NCI-H1092 (cell line): ENCODE data around the gene CLCN1.
"Not testable (repeated sequence)": the region's sequence is repeated elsewhere in the genome, so short reads cannot be mapped to it uniquely, and the experiment has no call there.

ENCODE experiments used
- DNase-seq: peaks from one replicate; lab custom pipeline; 2025; lab: John Stamatoyannopoulos, UW

Gene CLCN1

DNA sequence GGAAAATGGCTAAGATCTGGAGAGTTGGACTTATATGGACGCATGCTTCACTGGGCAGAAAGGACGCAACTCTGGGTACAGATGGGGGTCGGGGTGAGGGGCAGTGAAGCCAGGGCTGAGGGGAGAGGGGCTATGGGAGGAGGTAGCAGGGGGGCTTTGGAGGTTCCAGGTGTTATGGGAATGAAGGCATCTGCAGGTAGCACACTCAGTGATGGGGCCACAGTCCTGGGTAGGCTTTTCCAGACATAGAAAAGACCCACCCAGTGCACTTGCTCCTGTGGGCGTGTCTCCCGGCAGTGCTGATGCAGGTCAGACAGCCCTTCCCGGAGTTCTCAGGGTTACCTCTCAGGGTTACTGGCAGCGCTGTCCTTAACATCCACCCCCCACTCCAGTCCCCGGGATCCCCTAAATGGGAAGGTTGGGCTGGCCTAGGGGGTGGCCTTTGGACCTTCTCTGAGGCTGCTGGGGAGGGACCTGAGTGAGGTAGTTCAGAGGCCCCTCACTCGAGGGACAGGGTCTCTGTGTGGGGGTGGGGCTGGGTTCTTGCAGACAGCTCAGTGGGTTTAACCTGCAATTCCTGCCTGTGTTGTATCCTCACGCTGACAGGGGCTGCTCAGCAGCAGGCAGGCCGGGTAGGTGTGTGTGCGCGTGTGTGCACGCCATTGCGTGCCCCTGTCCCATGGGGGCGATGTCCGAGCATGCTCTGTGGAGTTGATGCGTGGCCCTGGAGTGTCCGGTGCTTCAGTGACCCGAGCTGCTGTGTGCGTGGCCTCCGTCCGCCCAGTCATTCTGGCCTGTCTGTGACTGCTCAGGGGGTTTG lies 71.5 kb downstream of the CLCN1 start:
- no peak for DNase-seq

- no peak for DNase-seq
Measured at GRCh38 chr7:143388051-143388450, 72.1 kb downstream of the CLCN1 start.

DNA sequence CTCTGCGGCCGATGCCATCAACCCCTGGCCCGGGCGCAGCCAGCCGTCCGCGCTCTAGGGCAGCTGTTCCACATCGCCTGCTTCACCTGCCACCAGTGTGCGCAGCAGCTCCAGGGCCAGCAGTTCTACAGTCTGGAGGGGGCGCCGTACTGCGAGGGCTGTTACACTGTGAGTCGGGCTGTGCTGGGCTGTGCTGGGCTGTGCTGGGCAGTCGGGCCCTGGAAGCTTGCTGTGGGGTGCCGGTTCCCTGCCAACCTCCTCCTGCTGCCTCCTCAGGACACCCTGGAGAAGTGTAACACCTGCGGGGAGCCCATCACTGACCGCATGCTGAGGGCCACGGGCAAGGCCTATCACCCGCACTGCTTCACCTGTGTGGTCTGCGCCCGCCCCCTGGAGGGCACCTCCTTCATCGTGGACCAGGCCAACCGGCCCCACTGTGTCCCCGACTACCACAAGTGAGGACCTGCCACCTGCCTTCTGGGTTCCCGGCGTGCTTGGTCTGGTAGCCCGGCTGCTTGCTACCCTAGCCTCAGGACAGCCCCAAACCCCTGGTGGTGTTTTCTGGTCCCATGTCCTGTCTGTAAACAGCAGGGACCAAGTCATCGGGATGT lies 72.7 kb downstream of the CLCN1 start:
- DNase-seq: no peak

DNA sequence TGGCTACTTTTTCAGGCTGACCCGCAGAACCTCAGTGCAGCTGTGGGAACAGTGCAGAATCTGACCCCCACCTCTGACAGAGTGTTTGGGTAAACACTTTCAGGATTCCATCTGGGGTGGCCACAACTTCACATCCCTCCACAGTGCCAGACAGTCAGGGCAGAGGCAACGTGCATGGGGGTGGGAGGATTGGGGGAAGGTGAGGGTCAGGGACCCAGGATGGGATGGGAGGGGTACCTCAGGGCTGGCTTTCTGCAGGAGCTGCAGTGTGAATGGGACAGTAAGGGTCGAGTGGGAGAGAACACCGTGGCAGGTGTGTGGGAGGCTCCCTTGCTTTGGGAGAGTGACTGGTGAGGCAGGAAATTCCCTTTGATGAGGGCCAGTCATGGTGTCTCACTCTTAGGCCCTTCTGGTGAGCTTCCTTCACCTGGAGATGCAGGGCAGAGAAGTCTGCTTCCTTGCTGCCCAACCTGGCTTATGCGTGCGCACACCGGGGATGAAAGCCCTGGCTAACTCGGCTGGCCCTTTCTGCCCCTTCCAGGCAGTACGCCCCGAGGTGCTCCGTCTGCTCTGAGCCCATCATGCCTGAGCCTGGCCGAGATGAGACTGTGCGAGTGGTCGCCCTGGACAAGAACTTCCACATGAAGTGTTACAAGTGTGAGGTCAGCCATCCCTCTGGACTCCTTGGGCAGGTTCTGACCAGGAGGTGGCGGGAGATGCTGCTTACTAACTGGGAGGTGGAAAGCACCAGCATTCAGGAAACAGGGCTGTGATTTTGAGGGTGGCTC lies 73.6 kb downstream of the CLCN1 start:
- no peak for DNase-seq

DNA sequence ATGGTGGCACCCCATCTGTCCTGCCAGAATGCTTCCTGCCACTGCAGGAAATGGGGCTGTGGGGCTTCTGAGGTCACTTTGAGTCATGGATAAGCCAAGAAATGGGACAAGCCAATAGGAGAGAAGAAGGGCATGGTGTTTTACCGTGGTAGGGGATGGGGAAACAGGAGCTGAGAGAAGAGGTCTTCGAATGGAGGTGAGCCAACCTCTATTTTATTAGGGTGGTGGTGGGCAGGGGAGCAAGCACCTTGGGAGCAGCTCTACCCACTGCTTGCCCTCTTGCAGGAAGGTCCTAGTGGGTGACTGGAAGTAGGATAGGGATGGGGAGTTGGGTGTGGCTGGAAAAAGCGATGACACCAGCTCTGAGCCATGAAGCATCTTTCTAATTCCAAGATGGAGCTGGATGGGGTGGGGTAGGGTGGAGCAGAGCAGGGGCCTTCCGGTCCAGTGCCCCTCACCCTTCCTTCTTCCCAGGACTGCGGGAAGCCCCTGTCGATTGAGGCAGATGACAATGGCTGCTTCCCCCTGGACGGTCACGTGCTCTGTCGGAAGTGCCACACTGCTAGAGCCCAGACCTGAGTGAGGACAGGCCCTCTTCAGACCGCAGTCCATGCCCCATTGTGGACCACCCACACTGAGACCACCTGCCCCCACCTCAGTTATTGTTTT lies 74.3 kb downstream of the CLCN1 start:
- no peak for DNase-seq

GRCh38 chr7:143390773-143391317 lies 74.9 kb downstream of the CLCN1 start:
- no peak for DNase-seq

GRCh38 chr7:143391462-143392404 lies 75.8 kb downstream of the CLCN1 start:
- no peak for DNase-seq

DNA sequence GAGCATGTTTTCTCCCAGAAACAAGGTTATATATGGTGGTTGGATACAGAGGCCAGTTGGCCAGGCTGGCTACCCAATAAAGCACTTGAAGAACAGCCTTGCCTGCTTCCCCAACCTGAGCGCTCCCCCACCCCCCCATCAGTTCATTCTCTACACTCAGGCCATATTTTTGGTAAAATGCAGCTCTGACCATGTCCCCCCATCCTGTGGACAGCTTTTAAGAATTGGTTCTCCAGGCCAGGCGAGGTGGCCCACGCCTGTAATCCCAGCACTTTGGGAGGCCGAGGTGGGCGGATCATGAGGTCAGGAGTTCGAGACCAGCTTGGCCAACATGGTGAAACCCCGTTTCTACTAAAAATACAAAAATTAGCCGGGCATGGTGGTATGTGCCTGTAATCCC lies 76.5 kb downstream of the CLCN1 start:
- DNase-seq: not testable (repeated sequence)

- no peak for DNase-seq
Measured at GRCh38 chr7:143392875-143393266, 77.0 kb downstream of the CLCN1 start.

- no peak for DNase-seq
Measured at GRCh38 chr7:143393267-143394041, 77.5 kb downstream of the CLCN1 start.

DNA sequence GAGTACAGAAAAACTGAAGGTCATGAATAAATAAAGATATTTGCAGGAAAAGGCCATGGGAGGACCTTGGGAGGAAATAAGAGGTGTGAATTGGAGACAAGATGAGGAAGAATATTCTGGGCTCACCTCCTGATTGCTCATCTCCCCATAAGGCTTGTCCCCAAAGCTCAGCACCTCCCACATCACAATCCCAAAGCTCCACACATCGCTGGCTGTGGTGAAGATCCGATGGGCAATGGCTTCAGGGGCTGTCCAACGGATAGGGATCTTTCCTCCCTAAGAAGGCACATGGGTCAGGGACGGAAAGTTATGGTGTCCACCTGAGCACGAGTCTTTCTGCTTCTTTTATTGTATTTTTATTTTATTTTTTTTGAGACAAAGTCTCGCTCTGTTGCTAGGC lies 78.2 kb downstream of the CLCN1 start:
- no peak for DNase-seq

DNA sequence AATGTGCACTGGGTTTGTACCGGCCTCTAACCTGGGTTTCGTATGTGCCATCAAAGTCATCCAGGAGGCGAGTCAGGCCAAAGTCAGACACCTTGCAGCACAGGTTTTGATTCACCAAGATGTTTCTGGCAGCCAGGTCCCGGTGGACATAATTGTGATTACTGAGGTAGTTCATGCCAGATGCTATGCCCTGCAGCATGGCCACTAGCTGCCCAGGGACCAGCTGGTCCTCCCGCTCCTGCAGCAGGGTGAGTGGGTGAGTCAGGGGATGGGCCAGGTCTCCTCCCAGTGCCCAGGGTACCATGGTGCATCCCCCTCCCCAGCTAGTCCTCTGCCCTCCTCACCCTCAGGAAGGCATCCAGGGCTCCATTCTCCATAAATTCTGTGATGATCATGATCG lies 78.9 kb downstream of the CLCN1 start:
- DNase-seq: no peak

- DNase-seq: no peak
Measured at GRCh38 chr7:143395187-143396149, 79.6 kb downstream of the CLCN1 start.

DNA sequence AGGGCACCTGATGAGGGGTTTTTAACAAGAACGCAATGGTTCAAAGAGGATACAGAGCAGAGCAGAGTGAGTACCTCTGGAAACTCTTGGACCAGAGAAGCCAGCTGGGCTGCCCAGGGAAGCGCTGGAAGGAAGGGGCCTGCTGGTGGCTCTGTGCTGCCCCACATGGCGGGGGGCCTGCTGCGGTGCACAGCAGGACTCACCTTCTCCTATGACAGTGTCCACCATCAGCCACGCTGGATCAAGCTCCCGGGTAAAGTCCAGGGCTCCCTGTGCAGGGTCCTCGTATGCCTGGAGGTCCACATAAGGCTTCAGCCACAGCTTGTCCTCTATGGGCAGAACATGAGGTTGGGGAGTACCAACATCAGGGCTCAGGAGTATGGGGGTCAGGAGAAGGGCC lies 80.3 kb downstream of the CLCN1 start:
- DNase-seq: no peak

- DNase-seq: no peak
Measured at GRCh38 chr7:143396625-143397556, 81.0 kb downstream of the CLCN1 start.

- no peak for DNase-seq
Measured at GRCh38 chr7:143397710-143398530, 82.0 kb downstream of the CLCN1 start.

- DNase-seq: no peak
Measured at GRCh38 chr7:143398616-143399015, 82.7 kb downstream of the CLCN1 start.
